GM18909 (cell line): Measurements from ENCODE around the gene NAA50.

Experiments
- ATAC-seq: cut with Tn5 transposase; IDR thresholded peaks from one replicate; pipeline ENCODE4 v1.9.1; 2021; ENCODE audit warnings: mild to moderate bottlenecking; ENCODE audit not compliant: unreplicated experiment, poor library complexity

NAA50 gene

GRCh38 chr3:113745756-113746547, at the start of gene NAA50:
NAA50 (minus strand) TSS chr3:113746249; CDS start chr3:113745949, 300 bp downstream.
- ATAC-seq: peak; percentile 53

- ATAC-seq: no peak
Observed at GRCh38 chr3:113795693-113796092, 49.6 kb upstream of the NAA50 start.

- no peak for ATAC-seq
Observed at GRCh38 chr3:113794526-113794925, 48.5 kb upstream of the NAA50 start.

GRCh38 chr3:113791381-113791780, 45.3 kb upstream of the NAA50 start:
- no peak for ATAC-seq

GRCh38 chr3:113783980-113784379, 37.9 kb upstream of the NAA50 start:
- ATAC-seq: no peak

GRCh38 chr3:113783463-113783862, 37.4 kb upstream of the NAA50 start:
- peak; percentile 68 for ATAC-seq

- ATAC-seq: no peak
Observed at GRCh38 chr3:113776564-113776963, 30.5 kb upstream of the NAA50 start.

GRCh38 chr3:113775516-113775915, 29.5 kb upstream of the NAA50 start:
- ATAC-seq: no peak

- no peak for ATAC-seq
Observed at GRCh38 chr3:113773381-113773780, 27.3 kb upstream of the NAA50 start.

- no peak for ATAC-seq
Observed at GRCh38 chr3:113771993-113772392, 25.9 kb upstream of the NAA50 start.

- ATAC-seq: peak; percentile 86
Observed at GRCh38 chr3:113769551-113769950, 23.5 kb upstream of the NAA50 start.

- ATAC-seq: no peak
Observed at GRCh38 chr3:113764698-113765097, 18.6 kb upstream of the NAA50 start.

- no peak for ATAC-seq
Observed at GRCh38 chr3:113758389-113759024, 12.5 kb upstream of the NAA50 start.

- peak; percentile 47 for ATAC-seq
Observed at GRCh38 chr3:113754494-113755159, 8.6 kb upstream of the NAA50 start.

GRCh38 chr3:113753376-113753985, 7.4 kb upstream of the NAA50 start:
- ATAC-seq: no peak

- no peak for ATAC-seq
Observed at GRCh38 chr3:113751141-113751540, 5.1 kb upstream of the NAA50 start.

GRCh38 chr3:113747283-113748046, 1.4 kb upstream of the NAA50 start:
- ATAC-seq: no peak

- peak; percentile 40 for ATAC-seq
Observed at GRCh38 chr3:113746548-113747282, 666 bp upstream of the NAA50 start, which contains the start of gene ATP6V1A. ATP6V1A (plus strand) TSS chr3:113747035; CDS start chr3:113778754, 31,719 bp downstream.
